AG04450 (cell line): Measurements from ENCODE around the gene PNPLA6. TPM values are rescaled to one million over a fixed set of nuclear protein-coding genes. Genes with fewer than 3 reads are reported as not detected.

Source experiments
- CTCF ChIA-PET: fragments of 300-600, 350-600 bp; formaldehyde crosslinking; extraction: SDS; loops from one replicate; lab custom pipeline; 2022; ENCODE audit warnings: antibody characterized with exemption, inconsistent platforms; lab: Charles Lee
- POLR2A ChIA-PET: fragments of 350-600 bp; formaldehyde crosslinking; extraction: SDS; loops from one replicate; lab custom pipeline; 2021; ENCODE audit warnings: antibody characterized with exemption, inconsistent platforms; lab: Yijun Ruan, JAX
- DNase-seq: peaks from one replicate; pipeline ENCODE4 v3.0.0-alpha.2; 2011; ENCODE audit warnings: low read depth, low spot score
- H3K27ac ChIP-seq: one replicate; pipeline ENCODE4 v1.5.1; 2012; ENCODE audit warnings: low read depth, low read length, control low read depth
- H3K27me3 ChIP-seq: one replicate; pipeline ENCODE4 v1.6.0; 2012; ENCODE audit warnings: low read length; ENCODE audit not compliant: control insufficient read depth, insufficient read depth
- H3K4me3 ChIP-seq: 2 replicates; pipeline ENCODE4 v1.5.1; 2011; ENCODE audit warnings: mild to moderate bottlenecking, low read depth, low read length, control low read depth
- H3K9me3 ChIP-seq: 2 replicates; pipeline ENCODE4 v1.5.1; 2012; ENCODE audit warnings: low read length; ENCODE audit not compliant: control insufficient read depth, insufficient read depth
- CTCF ChIP-seq: IDR thresholded peaks from 2 replicates; pipeline ENCODE4 v1.5.1; 2011; ENCODE audit warnings: low read depth, low read length, control low read depth, inconsistent platforms
- polyA plus RNA-seq: library from polyadenylated mRNA; depleted of rRNA; stranded (reverse); fragments of >200 nt; gene quantifications from 2 replicates; pipeline ENCODE4 v1.2.3, GENCODE V29; 2011

The PNPLA6 gene
- polyA plus RNA-seq, 1 experiment, result 17.0 TPM

- ChIA-PET POLR2A (no interaction called here), CTCF (no interaction called here)
- TF ChIP-seq CTCF, result no peak
- H3K27me3 ChIP-seq, result no peaks in the 10 kb centered on the region
- DNase-seq, result no peak
- H3K27ac ChIP-seq, result no peak overlapping the region
- H3K4me3 ChIP-seq, result no peak overlapping the region
- peaks cover 21% of the 10 kb centered on the region; the same call in 1 of the 2 replicates for H3K9me3 ChIP-seq
Observed at GRCh38 chr19:7556696-7557315, 21.3 kb downstream of the PNPLA6 start.

- ChIA-PET CTCF (interaction anchor here (2.8 kb wide), 1 partner anchor 10 kb away, joined by 21 read pairs; no protein-coding TSS in a partner anchor), POLR2A (no interaction called here)
- DNase-seq, result no peak
- H3K27ac ChIP-seq, result no peak overlapping the region
- no peak overlapping the region for H3K4me3 ChIP-seq
- peaks cover 21% of the 10 kb centered on the region; the same call in 1 of the 2 replicates for H3K9me3 ChIP-seq
- no peaks in the 10 kb centered on the region for H3K27me3 ChIP-seq
- TF ChIP-seq CTCF, result no peak
Observed at GRCh38 chr19:7558667-7559066, 23.1 kb downstream of the PNPLA6 start.

GRCh38 chr19:7559102-7559501, 23.6 kb downstream of the PNPLA6 start:
- peaks cover 21% of the 10 kb centered on the region; the same call in 1 of the 2 replicates for H3K9me3 ChIP-seq
- H3K27me3 ChIP-seq, result no peaks in the 10 kb centered on the region
- no peak overlapping the region for H3K4me3 ChIP-seq
- DNase-seq, result no peak
- POLR2A ChIA-PET, result no interaction called here
- no peak overlapping the region for H3K27ac ChIP-seq
- TF ChIP-seq CTCF, result no peak
- CTCF ChIA-PET, result interaction anchor here (1.2 to 2.8 kb wide), 2 partner anchors 9 to 122 kb away, joined by 4 to 21 read pairs; partner anchors contain the start of gene TRAPPC5

GRCh38 chr19:7560255-7560654, 24.7 kb downstream of the PNPLA6 start:
- TF ChIP-seq CTCF, result no peak
- Histone ChIP-seq H3K9me3 (peaks cover 12% of the 10 kb centered on the region; the same call in 1 of the 2 replicates), H3K27me3 (no peaks in the 10 kb centered on the region), H3K4me3 (no peak overlapping the region), H3K27ac (no peak overlapping the region)
- ChIA-PET CTCF (interaction anchor here (1.2 to 2.8 kb wide), 2 partner anchors 8 to 121 kb away, joined by 4 to 21 read pairs; partner anchors contain the start of gene TRAPPC5), POLR2A (no interaction called here)
- DNase-seq, result no peak

- Histone ChIP-seq H3K4me3 (no peak overlapping the region), H3K9me3 (peaks cover 9% of the 10 kb centered on the region; the same call in 1 of the 2 replicates), H3K27ac (no peak overlapping the region), H3K27me3 (no peaks in the 10 kb centered on the region)
- POLR2A ChIA-PET, result no interaction called here
- CTCF ChIA-PET, result no interaction called here
- no peak for DNase-seq
- TF ChIP-seq CTCF, result no peak
Observed at GRCh38 chr19:7561325-7561724, 25.8 kb downstream of the PNPLA6 start.
